HCT116 (cell line): ENCODE data around the gene PPP1R13L. TPM values are rescaled to one million over a fixed set of nuclear protein-coding genes. Genes with fewer than 3 reads are reported as not detected.

Source experiments
- ATAC-seq: fragments of 200-7000 bp; cut with Tn5 transposase; 2 replicates; pipeline ENCODE4 v1.9.1; 2020; ENCODE audit warnings: mild to moderate bottlenecking, moderate library complexity
- BruUV-seq: library from RNA; stranded (reverse); fragments of 400-500 nt; replicated peaks from 2 replicates; lab custom pipeline; 2021; lab: Mats Ljungman, UMichigan
- CTCF ChIA-PET: fragments of 300-600 bp; sonication (Branson Sonifier 250); formaldehyde crosslinking; loops from one replicate; lab custom pipeline; 2021; ENCODE audit warnings: antibody characterized with exemption; lab: Charles Lee
- POLR2A ChIA-PET: fragments of 300-600, 350-600 bp; sonication (Branson Sonifier 250); formaldehyde crosslinking; loops from one replicate; lab custom pipeline; 2021; ENCODE audit warnings: antibody characterized with exemption; lab: Charles Lee
- RAD21 ChIA-PET, 2 experiments: fragments of 300-600 bp; sonication (Branson Sonifier 250); formaldehyde crosslinking; loops; one replicate each; lab custom pipeline; 2023; ENCODE audit warnings: low total read pairs in 2 of 2; ENCODE audit not compliant: uncharacterized antibody in 2 of 2, unreplicated experiment in 2 of 2, low non-redundant PET in 1 of 2; lab: Charles Lee
- DNase-seq: peaks from one replicate; pipeline ENCODE4 v3.0.0-alpha.2; 2010; ENCODE audit warnings: low read depth, low spot score
- H2AFZ ChIP-seq: fragments of 200-600 bp; shearing (Covaris generic), sonication (generic); 2 replicates; pipeline ENCODE4 v1.6.1; 2017; ENCODE audit warnings: low read depth, mixed run types, mixed read lengths, antibody characterized with exemption, low read length; ENCODE audit not compliant: poor library complexity, severe bottlenecking
- H3K27ac ChIP-seq: 2 replicates; pipeline ENCODE4 v1.5.1; 2012; ENCODE audit warnings: low read depth, low read length
- H3K27me3 ChIP-seq: fragments of 200-600 bp; sonication (generic); 2 replicates; pipeline ENCODE4 v1.6.1; 2016; ENCODE audit warnings: mixed run types, low read length, mixed read lengths; ENCODE audit not compliant: insufficient read depth
- H3K36me3 ChIP-seq, 2 experiments: fragments of 200-500 bp in 1 of 2; fragments of 200-600 bp in 1 of 2; sonication (Bioruptor generic) in 1 of 2; sonication (generic) in 1 of 2; 2 replicates each; pipeline versions ENCODE4 v1.5.1 to v1.6.1; 2014 to 2016; ENCODE audit warnings: low read length in 2 of 2, inconsistent platforms in 1 of 2, mixed read lengths in 1 of 2, mixed run types in 1 of 2; ENCODE audit not compliant: insufficient read depth in 2 of 2, control insufficient read depth in 1 of 2
- H3K4me1 ChIP-seq, 2 experiments: fragments of 200-600 bp in 1 of 2; sonication (generic) in 1 of 2; 2 replicates each; pipeline versions ENCODE4 v1.5.1 to v1.6.1; 2012 to 2017; ENCODE audit warnings: low read length in 2 of 2, inconsistent platforms in 1 of 2, mild to moderate bottlenecking in 1 of 2, mixed read lengths in 1 of 2, mixed run types in 1 of 2, moderate library complexity in 1 of 2; ENCODE audit not compliant: insufficient read depth in 2 of 2, control insufficient read depth in 1 of 2
- H3K4me2 ChIP-seq: fragments of 200-600 bp; sonication (generic); 2 replicates; pipeline ENCODE4 v1.6.1; 2017; ENCODE audit warnings: mixed run types, low read length, mixed read lengths
- H3K4me3 ChIP-seq, 2 experiments: fragments of 200-600 bp in 1 of 2; sonication (generic) in 1 of 2; replicated peaks in 1 of 2; 2 replicates each; pipeline ENCODE4 v1.5.1; 2011 to 2016; ENCODE audit warnings: low read length in 2 of 2, control low read depth in 1 of 2, low read depth in 1 of 2, mild to moderate bottlenecking in 1 of 2, mixed read lengths in 1 of 2, mixed run types in 1 of 2
- H3K79me2 ChIP-seq: fragments of 200-600 bp; sonication (generic); 2 replicates; pipeline ENCODE4 v1.6.1; 2017; ENCODE audit warnings: mild to moderate bottlenecking, mixed run types, low read length, moderate library complexity, mixed read lengths; ENCODE audit not compliant: insufficient read depth
- H3K9ac ChIP-seq: fragments of 200-600 bp; sonication (generic); 2 replicates; pipeline ENCODE4 v1.6.1; 2016; ENCODE audit warnings: low read length, mixed read lengths
- H3K9me2 ChIP-seq: fragments of 200-600 bp; sonication (generic), shearing (Covaris generic); 2 replicates; pipeline ENCODE4 v1.6.1; 2017; ENCODE audit warnings: mixed run types, mild to moderate bottlenecking, moderate library complexity; ENCODE audit not compliant: insufficient read depth
- H3K9me3 ChIP-seq, 2 experiments: fragments of 200-500 bp in 1 of 2; fragments of 200-600 bp in 1 of 2; sonication (Bioruptor generic) in 1 of 2; sonication (generic) in 1 of 2; 2 replicates each; pipeline ENCODE4 v1.6.1; 2014 to 2017; ENCODE audit warnings: low read length in 2 of 2, mixed read lengths in 2 of 2, inconsistent platforms in 1 of 2, low read depth in 1 of 2, mild to moderate bottlenecking in 1 of 2, mixed run types in 1 of 2, moderate library complexity in 1 of 2; ENCODE audit not compliant: control insufficient read depth in 1 of 2, insufficient read depth in 1 of 2
- H4K20me1 ChIP-seq: fragments of 200-600 bp; sonication (generic), shearing (Covaris generic); 2 replicates; pipeline ENCODE4 v1.6.1; 2017; ENCODE audit warnings: mixed run types, mild to moderate bottlenecking, moderate library complexity; ENCODE audit not compliant: insufficient read depth
- CBX3 ChIP-seq: IDR thresholded peaks from 2 replicates; pipeline ENCODE4 v1.6.1; 2012; ENCODE audit warnings: low read depth
- EGR1 ChIP-seq: IDR thresholded peaks from 2 replicates; pipeline ENCODE4 v1.6.1; 2012; ENCODE audit warnings: low read depth
- ELF1 ChIP-seq: IDR thresholded peaks from 2 replicates; pipeline ENCODE4 v1.6.1; 2012; ENCODE audit warnings: low read depth, borderline replicate concordance
- EZH2 ChIP-seq: fragments of 200-600 bp; sonication (generic); IDR thresholded peaks from 2 replicates; pipeline ENCODE4 v1.6.1; 2017; ENCODE audit warnings: antibody characterized with exemption, mixed run types
- FOSL1 ChIP-seq: IDR thresholded peaks from 2 replicates; pipeline ENCODE4 v1.6.1; 2012; ENCODE audit warnings: low read depth
- JUND ChIP-seq: IDR thresholded peaks from 2 replicates; pipeline ENCODE4 v1.6.1; 2012
- POLR2A ChIP-seq: IDR thresholded peaks from 2 replicates; pipeline ENCODE4 v1.7.0; 2011; ENCODE audit warnings: borderline replicate concordance; ENCODE audit not compliant: insufficient read depth, insufficient read length; ENCODE audit errors: extremely low read depth
- POLR2AphosphoS5 ChIP-seq: IDR thresholded peaks from 2 replicates; pipeline ENCODE4 v1.6.1; 2011; ENCODE audit warnings: mild to moderate bottlenecking, low read depth, low read length, moderate library complexity
- RAD21 ChIP-seq: IDR thresholded peaks from 2 replicates; pipeline ENCODE4 v1.6.1; 2012; ENCODE audit warnings: low read depth, mild to moderate bottlenecking
- SIN3A ChIP-seq: IDR thresholded peaks from 2 replicates; pipeline ENCODE4 v1.6.1; 2012; ENCODE audit warnings: low read depth
- SRF ChIP-seq: IDR thresholded peaks from 2 replicates; pipeline ENCODE4 v1.6.1; 2012; ENCODE audit warnings: low read depth
- YY1 ChIP-seq: IDR thresholded peaks from 2 replicates; pipeline ENCODE4 v1.6.1; 2011; ENCODE audit warnings: low read length, low read depth, moderate library complexity, mild to moderate bottlenecking; ENCODE audit not compliant: insufficient replicate concordance; ENCODE audit errors: extremely low read depth
- intact Hi-C: fragments of 100-400 bp; cut with micrococcal nuclease; formaldehyde crosslinking; loops from 2 replicates; pipeline ENCODE4 v1.10.0; 2022
- total RNA-seq: library from RNA; stranded (reverse); gene quantifications from one replicate; pipeline ENCODE4 v1.2.1, GENCODE V29; 2021; ENCODE audit not compliant: unreplicated experiment
- TF ChIP-seq, protein P1 (sequence below): IDR thresholded peaks from 2 replicates; pipeline ENCODE4 v1.6.1; 2011; ENCODE audit warnings: mild to moderate bottlenecking, low read length, moderate library complexity; ENCODE audit not compliant: insufficient replicate concordance; ENCODE audit errors: extremely low read depth
- TF ChIP-seq, protein P2 (sequence below): IDR thresholded peaks from 2 replicates; pipeline ENCODE4 v1.6.1; 2012
- TF ChIP-seq, protein P3 (sequence below), 3 experiments: fragments of 200-600 bp in 1 of 3; sonication (generic) in 1 of 3; IDR thresholded peaks in 2 of 3; conservative IDR thresholded peaks in 1 of 3; 2 replicates each; pipeline ENCODE4 v1.5.1; 2012 to 2017; ENCODE audit warnings: low read depth in 2 of 3, low read length in 2 of 3, antibody characterized with exemption in 1 of 3, borderline replicate concordance in 1 of 3, control low read depth in 1 of 3, mild to moderate bottlenecking in 1 of 3, mixed read lengths in 1 of 3, mixed run types in 1 of 3, moderate library complexity in 1 of 3; ENCODE audit not compliant: insufficient read depth in 1 of 3

Gene PPP1R13L
- total RNA-seq, 1 experiment from 2014 or later = 89.1 TPM

DNA sequence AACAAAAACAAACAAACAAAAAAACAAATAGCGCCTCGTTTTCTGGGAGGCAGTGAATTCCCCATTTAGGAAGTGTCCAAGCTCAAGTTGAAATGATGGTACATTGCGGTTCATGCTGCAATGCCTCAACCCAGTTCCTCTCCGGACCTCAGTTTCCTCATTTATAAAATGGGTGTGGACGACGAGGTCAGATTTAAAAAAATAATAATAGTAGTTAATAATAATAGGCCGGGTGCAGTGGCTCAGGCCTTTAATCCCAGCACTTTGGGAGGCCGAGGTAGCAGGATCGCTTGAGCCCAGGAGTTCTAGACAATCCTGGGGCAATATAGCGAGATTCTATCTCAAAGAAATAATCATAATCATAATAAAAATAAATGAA is 34.3 kb upstream of the PPP1R13L start:
- no peak for TF ChIP-seq ELF1
- TF ChIP-seq EZH2 = no peak
- TF ChIP-seq, protein P1, sequence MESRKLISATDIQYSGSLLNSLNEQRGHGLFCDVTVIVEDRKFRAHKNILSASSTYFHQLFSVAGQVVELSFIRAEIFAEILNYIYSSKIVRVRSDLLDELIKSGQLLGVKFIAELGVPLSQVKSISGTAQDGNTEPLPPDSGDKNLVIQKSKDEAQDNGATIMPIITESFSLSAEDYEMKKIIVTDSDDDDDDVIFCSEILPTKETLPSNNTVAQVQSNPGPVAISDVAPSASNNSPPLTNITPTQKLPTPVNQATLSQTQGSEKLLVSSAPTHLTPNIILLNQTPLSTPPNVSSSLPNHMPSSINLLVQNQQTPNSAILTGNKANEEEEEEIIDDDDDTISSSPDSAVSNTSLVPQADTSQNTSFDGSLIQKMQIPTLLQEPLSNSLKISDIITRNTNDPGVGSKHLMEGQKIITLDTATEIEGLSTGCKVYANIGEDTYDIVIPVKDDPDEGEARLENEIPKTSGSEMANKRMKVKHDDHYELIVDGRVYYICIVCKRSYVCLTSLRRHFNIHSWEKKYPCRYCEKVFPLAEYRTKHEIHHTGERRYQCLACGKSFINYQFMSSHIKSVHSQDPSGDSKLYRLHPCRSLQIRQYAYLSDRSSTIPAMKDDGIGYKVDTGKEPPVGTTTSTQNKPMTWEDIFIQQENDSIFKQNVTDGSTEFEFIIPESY = no peak
- TF ChIP-seq RAD21 = no peak
- no peak for TF ChIP-seq POLR2A
- TF ChIP-seq SIN3A = no peak
- no peak for TF ChIP-seq EGR1
- TF ChIP-seq FOSL1 = no peak
- no peak for TF ChIP-seq JUND
- TF ChIP-seq POLR2AphosphoS5 = no peak
- no peak for TF ChIP-seq CBX3
- TF ChIP-seq SRF = no peak
- TF ChIP-seq, protein P2, sequence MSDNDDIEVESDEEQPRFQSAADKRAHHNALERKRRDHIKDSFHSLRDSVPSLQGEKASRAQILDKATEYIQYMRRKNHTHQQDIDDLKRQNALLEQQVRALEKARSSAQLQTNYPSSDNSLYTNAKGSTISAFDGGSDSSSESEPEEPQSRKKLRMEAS = no peak
- TF ChIP-seq, protein P3, sequence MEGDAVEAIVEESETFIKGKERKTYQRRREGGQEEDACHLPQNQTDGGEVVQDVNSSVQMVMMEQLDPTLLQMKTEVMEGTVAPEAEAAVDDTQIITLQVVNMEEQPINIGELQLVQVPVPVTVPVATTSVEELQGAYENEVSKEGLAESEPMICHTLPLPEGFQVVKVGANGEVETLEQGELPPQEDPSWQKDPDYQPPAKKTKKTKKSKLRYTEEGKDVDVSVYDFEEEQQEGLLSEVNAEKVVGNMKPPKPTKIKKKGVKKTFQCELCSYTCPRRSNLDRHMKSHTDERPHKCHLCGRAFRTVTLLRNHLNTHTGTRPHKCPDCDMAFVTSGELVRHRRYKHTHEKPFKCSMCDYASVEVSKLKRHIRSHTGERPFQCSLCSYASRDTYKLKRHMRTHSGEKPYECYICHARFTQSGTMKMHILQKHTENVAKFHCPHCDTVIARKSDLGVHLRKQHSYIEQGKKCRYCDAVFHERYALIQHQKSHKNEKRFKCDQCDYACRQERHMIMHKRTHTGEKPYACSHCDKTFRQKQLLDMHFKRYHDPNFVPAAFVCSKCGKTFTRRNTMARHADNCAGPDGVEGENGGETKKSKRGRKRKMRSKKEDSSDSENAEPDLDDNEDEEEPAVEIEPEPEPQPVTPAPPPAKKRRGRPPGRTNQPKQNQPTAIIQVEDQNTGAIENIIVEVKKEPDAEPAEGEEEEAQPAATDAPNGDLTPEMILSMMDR (IDR thresholded peaks at IDR 0.05 in 2 of 3, conservative IDR thresholded peaks at IDR 0.05 in 1 of 3; ENCODE audit: borderline replicate concordance in 1 of 3, insufficient read depth in 1 of 3, low read depth in 2 of 3, low read length in 2 of 3) = no peak
- no peak for TF ChIP-seq YY1
- DNase-seq = no peak
- ATAC-seq = no peak
- Histone ChIP-seq H3K79me2 (no peaks in the 10 kb centered on the region), H3K36me3 (no peaks in the 10 kb centered on the region), H3K9ac (peak overlapping the region; percentile 72), H3K27me3 (no peaks in the 10 kb centered on the region), H3K4me2 (peak overlapping the region; percentile 86), H4K20me1 (no peaks in the 10 kb centered on the region), H3K4me1 (peaks cover 20 to 39% of the 10 kb centered on the region in 2 experiments), H3K9me3 (no peaks in the 10 kb centered on the region), H3K27ac (peak overlapping the region; percentile 81), H3K4me3 (peak overlapping the region; percentile 34 to 63), H2AFZ (peak overlapping the region; percentile 78), H3K9me2 (no peaks in the 10 kb centered on the region)
- intact Hi-C loops = loop anchor here (1.0 kb wide), 1 partner anchor 39 kb away; no protein-coding TSS in a partner anchor
- ChIA-PET CTCF (interaction anchor here (0.7 to 6.9 kb wide), 23 partner anchors 8 to 330 kb away, joined by 3 to 189 read pairs (median 7); partner anchors contain the start of genes BLOC1S3, ERCC1, FOSB and SIX5), RAD21 (interaction anchor here (0.5 to 2.5 kb wide), 7 partner anchors 28 to 202 kb away, joined by 4 to 40 read pairs (median 5); partner anchors contain the start of gene FOSB (in 1 of the 2)), POLR2A (interaction anchor here (0.9 to 3.1 kb wide), 10 partner anchors 9 to 203 kb away, joined by 4 to 23 read pairs (median 5); partner anchors contain the start of genes ERCC1 and FOSB)
- no TSS peak for BruUV-seq
